GM18873 (cell line): ENCODE results near the gene POLD1.
"Not testable (repeated sequence)": the region's sequence is repeated elsewhere in the genome, so short reads cannot be mapped to it uniquely, and the experiment has no call there.

Source experiments
- ATAC-seq: cut with Tn5 transposase; IDR thresholded peaks from one replicate; pipeline ENCODE4 v1.9.1; 2021; ENCODE audit warnings: mild to moderate bottlenecking, moderate library complexity, moderate number of reproducible peaks; ENCODE audit not compliant: unreplicated experiment, low FRiP score

The POLD1 gene

DNA sequence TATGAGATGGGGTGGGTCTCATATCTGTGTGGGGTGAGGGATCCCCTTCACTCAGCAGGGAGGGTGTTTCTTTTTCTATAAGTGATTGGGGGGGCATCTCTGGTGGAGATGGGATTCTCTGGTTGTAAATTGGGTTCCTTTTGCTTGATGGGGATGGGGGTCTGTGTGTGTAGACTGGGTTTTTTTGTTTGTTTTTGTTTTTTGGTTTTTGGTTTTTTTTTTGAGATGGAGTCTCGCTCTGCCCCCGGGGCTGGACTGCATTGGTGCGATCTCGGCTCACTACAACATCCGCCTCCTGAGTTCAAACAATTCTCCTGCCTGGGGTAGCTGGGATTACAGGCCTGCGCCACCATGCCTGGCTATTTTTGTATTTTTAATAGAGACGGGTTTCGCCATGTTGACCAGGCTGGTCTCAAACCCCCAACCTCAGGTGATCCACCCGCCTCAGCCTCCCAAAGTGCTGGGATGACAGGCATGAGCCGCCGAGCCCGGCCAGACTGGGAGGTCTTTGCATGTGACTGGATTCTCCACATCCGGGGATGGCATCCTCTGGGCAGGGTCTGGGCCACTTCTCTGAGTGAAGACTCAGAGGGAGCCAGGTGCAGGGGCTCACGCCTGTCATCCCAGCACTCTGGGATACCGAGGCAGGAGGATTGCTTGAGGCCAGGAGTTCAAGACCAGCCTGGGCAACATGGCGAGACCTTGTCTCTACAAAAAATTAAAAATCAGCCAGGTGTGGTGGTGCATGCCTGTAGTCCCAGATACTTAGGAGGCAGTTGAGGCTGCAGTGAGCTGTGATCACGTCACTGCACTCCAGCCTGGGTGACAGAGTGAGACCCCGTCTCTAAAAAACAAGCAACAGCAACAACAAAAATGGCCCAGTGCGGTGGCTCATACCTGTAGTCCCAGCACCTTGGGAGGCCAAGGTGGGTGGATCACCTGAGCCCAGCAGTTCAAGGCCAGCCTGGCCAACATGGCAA is 49.3 kb downstream of the POLD1 start:
- no peak for ATAC-seq

DNA sequence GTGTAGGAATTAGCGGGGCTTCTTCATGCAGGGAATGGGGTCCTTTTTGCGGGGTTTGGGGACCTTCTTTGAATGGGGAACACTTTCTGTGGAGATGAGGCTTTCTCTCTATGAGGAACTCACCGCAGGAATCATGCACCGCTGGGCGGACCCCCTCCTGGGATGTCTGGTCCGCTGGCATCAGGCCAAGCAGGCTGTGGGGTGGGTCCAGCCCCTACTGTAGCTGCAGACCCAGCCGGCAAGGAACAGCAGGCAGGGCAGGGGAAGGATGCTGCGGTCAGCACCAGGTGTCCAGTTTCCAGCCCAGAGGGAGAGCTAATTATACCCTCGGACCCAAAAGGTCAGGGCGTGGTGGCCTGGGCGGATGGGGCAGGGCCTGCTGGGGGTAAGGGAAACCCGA is 50.4 kb downstream of the POLD1 start:
- no peak for ATAC-seq

DNA sequence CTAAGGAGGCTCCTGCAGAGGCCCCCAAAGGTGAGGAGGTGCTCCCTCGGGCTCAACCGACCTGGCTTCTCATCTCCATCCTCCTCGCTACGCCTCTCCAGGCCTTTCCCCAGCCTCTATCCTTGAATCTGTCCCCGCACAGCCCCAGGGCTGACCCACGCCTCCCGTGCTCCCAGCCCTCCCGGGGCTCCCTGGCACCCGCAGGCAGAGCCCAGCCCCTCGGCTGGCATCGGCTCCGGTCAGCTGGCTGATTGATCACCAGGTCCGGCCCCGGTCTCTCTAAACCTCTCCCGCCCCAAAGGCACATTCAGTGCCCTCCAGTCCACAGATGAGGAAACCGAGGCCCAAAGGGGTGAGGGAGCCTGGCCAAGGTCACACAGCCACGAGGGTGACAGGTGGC is 51.1 kb downstream of the POLD1 start:
- ATAC-seq: no peak

DNA sequence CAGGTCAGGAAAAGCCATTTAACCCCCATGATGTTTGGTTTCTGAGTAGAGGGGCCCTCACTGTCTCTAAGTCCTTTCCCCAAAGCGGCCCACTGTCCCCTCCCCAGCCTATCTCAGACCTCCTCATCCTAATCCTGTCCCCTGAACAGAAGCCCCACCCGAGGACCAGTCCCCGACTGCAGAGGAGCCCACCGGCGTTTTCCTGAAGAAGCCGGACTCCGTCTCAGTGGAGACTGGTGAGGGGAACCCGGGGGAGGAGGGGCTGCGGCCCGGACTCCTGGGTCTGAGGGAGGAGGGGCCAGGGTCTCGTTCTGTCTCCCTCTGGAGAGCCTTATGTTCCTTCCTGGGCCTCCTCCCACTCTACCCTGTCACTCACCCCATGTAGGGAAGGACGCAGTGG is 51.5 kb downstream of the POLD1 start:
- no peak for ATAC-seq

DNA sequence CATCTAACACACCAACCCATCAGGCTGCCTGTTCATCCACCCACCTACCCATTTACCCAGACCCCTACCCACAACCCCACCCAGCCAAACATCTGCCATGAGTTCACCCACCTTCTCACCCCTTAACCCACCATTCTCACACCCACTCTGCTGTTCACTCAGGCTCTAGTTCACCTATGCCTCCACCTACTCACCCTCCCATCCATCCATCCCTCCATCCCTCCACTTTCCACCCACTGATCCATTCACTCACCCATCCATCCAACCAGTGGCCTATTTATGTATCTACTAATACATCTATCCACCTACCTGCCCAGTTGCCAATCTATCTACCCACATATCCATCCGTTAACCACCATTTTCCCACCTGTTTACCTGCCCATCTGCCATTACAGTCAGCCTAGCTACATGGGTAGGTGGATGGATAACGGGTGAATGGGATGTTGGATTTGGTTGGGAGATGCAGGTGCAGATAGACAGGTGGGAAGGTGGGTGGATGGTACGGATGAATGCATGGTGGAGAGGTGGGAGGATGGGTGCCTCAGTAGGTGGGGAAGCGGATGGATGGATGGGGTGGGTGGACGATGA is 53.8 kb downstream of the POLD1 start:
- no peak for ATAC-seq

DNA sequence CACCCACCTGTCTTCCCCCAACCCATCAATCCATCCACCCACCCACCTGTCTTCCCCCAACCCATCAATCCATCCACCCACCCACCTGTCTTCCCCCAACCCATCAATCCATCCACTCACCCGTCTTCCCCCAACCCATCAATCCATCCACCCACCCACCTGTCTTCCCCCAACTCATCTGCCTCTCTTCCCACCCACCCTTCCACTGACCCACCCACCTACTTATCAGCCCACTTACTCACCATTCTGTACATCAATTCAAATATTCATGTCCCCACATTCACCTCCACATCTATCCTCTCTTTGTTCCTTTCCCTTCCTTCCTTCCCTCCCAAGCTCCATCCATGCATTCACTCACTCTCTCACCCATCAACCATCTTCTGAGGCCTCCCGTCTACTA is 55.0 kb downstream of the POLD1 start:
- ATAC-seq: not testable (repeated sequence)

DNA sequence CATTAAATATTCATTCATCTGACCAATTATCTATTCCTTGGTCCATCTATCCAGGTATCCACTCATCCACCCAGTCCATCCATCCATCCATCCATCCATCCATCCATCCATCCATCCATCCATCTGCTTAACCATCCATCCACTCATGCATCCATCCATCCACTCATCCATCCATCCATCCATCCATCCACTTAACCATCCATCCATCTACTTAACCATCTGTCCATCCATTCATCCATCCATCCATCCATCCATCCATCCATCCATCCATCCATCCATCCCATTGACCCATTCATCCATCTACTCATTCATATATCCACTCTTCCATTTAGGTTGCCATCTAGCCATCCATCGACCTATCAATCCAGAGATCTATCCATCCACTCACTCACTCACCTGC is 59.9 kb downstream of the POLD1 start:
- ATAC-seq: no peak

DNA sequence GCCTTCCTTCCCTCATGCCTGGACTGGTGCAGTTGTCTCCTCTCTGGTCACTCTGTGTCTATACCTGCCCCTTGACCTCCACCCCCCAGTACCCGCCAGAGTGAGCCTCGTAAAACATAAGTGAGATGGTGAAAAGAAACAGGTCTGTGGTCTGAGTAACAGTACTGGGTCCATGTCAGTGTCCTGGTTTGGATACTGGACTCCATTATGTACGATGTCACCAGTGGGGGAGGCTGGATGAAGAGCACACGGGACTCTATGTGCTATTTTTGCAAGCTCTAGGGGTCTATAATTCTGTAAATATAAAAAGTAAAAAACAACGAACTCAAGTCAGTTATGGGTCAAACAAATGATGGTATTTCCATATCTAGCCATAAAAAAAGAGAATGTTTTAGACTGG is 62.9 kb downstream of the POLD1 start:
- no peak for ATAC-seq

DNA sequence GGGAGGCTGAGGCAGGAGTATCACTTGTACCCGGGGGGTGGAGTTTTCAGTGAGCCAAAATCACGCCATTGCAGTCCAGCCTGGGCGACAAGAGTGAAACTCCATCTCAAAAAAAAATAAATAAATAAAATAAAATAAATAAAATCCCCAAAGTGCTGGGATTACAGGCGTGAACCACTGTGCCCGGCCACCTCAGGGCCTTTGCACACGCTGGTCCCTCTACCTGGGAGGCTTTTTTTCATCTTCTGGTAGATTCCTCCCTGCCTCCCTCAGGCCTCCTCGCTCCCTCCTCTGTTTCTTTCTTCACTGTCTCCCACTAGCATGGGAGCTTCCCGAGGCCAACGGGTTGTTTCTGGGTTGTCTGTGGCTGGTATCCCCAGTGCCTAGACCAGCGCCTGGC is 63.6 kb downstream of the POLD1 start:
- no peak for ATAC-seq

DNA sequence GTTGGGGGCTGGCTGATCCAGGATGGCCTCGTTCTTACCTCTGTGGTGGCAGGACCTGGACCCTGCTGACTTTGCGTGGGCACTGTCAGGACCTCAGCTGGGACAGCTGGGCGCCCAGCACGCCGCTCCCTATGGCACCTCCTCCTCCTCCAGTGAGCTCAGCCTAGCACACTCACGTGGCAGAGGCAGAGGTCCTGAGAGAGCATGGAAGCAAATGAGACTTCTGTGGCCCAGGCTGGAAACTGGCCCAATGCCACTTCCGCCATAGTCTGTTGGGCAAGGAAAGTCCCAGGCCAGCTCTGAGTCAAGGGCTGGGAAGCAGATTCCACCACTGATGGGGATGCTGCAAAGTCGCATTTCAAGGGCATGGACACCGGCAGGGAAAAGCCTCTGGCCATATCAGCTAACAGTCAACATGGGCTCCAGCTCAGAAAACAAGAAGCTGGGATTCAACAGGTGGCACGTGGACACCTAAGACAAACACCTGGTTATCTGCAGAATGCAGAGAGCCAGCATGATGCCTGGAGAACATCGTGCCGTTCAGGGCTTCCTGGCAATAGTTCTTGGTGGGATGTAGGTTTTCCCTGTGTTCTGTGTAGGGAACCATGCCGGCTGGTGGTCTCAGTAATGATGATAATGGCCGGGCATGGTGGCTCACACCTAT is 65.2 kb downstream of the POLD1 start:
- no peak for ATAC-seq

DNA sequence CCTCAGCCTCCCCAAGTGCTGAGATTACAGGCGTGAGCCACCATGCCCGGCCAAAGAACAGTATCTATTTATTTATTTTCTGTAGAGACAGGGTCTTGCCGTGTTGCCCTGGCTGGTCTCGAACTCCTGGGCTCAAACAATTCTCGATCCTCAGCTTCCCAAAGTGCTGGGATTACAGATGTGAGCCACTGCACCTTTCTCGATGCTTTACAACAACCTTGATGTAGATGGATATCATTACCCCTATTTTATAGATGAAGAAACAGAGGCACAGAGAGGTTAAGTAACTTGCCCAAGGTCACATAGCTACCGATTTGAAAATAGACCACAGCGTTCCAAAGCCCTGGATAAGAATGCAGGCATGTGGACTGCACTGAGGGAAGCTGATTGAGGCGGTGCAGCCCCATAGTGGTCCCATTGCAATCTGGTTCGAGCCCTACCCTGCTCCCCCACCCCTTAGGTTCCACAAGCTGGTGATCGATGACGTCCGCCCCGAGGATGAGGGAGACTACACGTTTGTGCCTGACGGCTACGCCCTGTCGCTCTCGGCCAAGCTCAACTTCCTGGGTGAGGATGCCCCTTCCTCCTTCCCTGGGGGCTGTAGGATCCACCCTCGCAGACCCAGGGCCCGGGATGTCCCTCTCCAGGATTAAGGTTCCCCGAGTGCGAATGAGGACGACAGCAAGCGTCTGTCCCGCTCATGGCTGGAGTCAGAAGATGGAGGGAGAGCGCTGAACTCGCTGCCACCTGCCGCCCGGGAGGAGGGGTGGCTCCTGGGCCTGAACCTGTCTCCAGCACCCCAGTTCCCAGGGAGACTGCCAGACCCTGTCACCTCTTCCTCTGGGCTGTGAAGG is 66.4 kb downstream of the POLD1 start:
- ATAC-seq: no peak

DNA sequence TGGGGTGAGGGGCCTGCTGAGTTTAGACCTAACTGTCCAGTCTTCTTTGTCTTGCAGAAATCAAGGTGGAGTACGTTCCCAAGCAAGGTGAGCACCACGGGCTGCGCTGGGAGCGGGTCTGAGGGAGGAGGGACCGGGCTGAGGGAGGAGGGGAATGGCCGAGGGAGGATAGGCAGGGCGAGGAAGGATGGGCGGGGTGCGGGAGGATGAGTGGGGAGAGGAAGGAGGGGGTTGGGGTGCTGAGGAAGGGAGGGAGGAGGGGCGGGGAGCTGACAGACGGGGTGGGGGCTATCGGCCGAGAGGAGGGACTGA is 67.0 kb downstream of the POLD1 start:
- no peak for ATAC-seq

DNA sequence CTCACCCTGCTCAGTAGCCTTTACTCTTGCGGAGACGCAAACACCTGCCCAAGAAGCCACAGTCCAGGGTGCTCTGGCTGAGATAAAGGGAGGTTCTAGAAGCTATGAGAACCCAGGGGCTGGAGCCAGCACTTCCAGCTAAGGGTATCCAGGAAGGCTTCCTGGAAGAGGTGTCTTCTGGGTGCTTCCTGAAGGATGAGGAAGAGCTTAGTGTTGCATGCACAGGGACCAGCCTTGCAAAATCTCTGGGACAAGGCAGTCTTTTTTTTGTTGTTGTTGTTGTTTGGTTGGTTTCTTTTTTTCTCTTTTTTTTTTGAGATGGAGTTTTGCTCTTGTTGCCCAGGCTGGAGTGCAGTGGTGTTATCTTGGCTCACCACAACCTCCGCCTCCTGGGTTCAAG is 69.1 kb downstream of the POLD1 start:
- no peak for ATAC-seq

DNA sequence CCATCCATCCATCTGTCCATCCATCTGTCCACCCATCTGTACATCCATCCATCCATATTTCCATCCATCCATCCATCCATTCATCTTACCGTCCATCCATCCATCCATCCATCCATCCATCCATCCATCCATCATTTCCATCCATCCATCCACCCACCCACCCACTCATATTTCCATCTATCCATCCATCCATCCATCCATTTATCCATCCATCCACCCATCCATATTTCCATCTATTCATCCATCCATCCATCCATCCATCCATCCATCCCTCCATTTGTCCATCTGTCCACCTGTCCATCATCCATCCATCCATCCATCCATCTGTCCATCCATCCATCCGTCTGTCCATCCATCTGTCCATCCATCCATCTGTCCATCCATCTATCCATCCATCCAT is 71.8 kb downstream of the POLD1 start:
- ATAC-seq: no peak

DNA sequence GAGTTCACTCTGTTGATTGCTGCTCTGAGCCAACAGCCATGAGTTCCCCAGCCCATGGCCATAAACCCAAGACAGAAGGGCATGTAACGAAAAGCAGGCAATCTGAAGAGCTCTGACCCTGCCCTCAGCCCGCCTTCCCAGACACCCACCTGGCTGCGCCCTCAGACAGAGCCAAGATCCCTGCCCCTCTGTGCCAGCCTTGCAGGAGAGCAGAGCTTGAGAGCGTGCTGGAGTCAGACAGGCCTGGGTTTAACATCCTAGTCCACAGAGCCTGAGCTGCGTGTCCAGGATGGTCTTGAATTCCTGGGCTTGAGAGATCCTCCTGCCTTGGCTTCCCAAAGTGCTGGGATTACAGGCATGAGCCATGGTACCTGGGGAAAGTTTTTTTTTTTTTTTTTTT is 73.2 kb downstream of the POLD1 start:
- ATAC-seq: no peak

DNA sequence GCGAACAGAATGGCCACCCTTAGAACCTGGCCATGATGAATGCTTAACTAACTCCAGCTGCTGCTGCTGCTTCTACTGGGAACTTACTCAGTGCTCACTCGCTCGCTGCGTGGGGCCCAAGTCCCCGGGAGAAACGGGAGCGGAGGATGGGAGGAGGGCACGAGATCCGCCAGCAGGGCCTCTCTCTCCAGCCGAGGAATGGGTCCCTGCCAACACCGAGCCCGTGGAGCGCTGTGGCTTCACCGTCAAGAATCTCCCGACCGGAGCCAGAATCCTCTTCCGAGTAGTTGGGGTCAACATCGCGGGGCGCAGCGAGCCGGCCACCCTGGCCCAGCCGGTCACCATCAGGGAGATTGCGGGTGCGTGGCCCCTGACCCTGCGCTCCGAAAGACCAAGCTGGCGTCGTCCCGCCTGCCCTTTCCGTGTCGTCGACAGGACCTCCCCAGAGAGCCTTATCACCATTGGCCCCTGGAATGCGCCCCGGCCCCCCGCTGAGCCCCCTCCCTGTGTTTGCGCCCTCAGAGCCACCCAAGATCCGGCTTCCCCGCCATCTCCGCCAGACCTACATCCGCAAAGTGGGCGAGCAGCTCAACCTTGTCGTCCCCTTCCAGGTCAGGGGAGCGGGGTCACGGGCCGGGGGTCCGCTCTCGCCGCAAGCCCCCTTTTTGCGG is 74.4 kb downstream of the POLD1 start:
- no peak for ATAC-seq

DNA sequence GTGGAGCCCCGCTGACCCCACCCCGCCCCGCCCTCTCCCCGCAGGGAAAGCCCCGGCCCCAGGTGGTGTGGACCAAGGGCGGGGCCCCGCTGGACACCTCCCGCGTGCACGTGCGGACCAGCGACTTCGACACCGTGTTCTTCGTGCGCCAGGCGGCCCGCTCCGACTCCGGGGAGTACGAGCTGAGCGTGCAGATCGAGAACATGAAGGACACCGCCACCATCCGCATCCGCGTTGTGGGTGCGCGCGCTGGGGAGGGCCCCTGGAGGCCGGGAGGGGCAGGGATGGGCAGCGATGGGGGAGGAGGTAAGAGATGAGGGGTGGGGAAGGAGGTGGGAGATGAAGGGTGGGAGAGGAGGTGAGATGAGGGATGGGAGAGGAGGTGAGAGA is 74.9 kb downstream of the POLD1 start:
- ATAC-seq: no peak

DNA sequence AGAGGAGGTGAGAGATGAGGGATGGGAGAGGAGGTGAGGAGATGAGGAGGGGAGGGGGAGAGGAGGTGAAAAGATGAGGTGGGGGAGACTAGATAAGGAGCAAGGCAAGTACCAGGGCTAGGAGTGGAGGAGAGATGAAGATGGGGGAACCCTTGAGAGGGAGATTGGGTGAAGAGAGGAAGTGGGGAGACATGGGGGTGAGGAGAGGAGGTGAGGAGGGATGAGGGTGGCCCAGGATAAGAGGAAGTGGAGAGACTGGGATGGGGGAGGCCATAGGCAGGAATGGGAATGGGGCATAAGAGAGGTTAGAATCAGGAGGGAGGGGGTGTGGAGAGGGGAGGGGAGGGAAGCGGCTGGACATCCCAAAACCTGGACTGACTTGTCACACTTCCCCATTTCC is 75.5 kb downstream of the POLD1 start:
- ATAC-seq: no peak

DNA sequence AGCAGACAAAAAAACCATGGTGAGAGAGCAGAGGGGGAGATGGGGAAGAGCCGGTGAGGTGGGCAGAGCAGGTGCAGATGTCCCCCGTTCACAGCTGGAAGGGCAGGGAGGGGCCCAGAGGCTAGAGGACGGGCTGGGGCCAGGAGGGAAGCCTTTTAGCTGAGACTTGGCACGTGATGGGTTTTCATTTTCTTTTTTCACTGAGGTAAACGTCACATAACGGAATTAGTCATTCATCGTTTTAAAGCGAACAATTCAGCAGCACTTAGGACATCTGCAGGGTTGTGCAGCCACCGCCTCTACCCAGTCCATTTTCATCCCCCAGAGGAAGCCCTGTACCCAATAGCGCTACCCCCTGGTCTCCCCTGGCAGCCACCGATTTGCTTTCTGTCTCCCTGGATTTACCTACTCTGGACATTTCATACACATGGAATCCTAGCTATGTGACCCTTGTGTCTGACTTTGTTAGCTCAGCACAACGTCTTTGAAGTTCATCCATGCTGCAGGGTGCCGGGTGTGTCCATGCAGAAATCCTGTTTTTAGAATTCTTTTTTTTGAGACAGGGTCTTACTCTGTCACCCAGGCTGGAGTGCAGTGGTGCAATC is 76.1 kb downstream of the POLD1 start:
- ATAC-seq: no peak
